Endothelial cell of umbilical vein (primary cell): ENCODE measurements around the gene PRRT4. TPM values are rescaled to one million over a fixed set of nuclear protein-coding genes. Genes with fewer than 3 reads are reported as not detected.

ENCODE experiments used
- BruUV-seq: library from RNA; stranded (reverse); fragments of 400-500 nt; replicated peaks from 2 replicates; lab custom pipeline; 2021; lab: Mats Ljungman, UMichigan
- CTCF ChIA-PET: fragments of 300-600, 350-600 bp; sonication (Branson Sonifier 250); formaldehyde crosslinking; loops from one replicate; lab custom pipeline; 2021; ENCODE audit warnings: antibody characterized with exemption, inconsistent platforms; lab: Charles Lee
- POLR2A ChIA-PET: fragments of 300-600, 350-600 bp; sonication (Branson Sonifier 250); formaldehyde crosslinking; loops from one replicate; lab custom pipeline; 2021; ENCODE audit warnings: antibody characterized with exemption, inconsistent platforms; lab: Charles Lee
- DNase-seq: peaks from one replicate; pipeline ENCODE4 v3.0.0-alpha.2; 2011; ENCODE audit warnings: low read depth, low spot score
- FAIRE-seq: peaks from 2 replicates; lab custom pipeline; 2011; peaks lifted over from hg19 to GRCh38; lab: Jason Lieb, UNC
- H2AFZ ChIP-seq: 2 replicates; pipeline ENCODE4 v1.6.0; 2012; ENCODE audit warnings: low read depth, low read length, control low read depth, inconsistent platforms
- H3K27ac ChIP-seq: 2 replicates; pipeline ENCODE4 v1.5.1; 2011; ENCODE audit warnings: low read depth, mild to moderate bottlenecking, control low read depth, low read length, moderate library complexity; ENCODE audit not compliant: insufficient read depth
- H3K27me3 ChIP-seq, 2 experiments: 2 replicates each; pipeline versions ENCODE4 v1.6.0 to v1.6.1; 2011; ENCODE audit warnings: low read length in 2 of 2, mixed read lengths in 1 of 2; ENCODE audit not compliant: control insufficient read depth in 2 of 2, insufficient read depth in 2 of 2
- H3K36me3 ChIP-seq, 2 experiments: 2 replicates in 1 of 2; 3 replicates in 1 of 2; pipeline ENCODE4 v1.5.1; 2011; ENCODE audit warnings: low read length in 2 of 2, mild to moderate bottlenecking in 1 of 2, moderate library complexity in 1 of 2; ENCODE audit not compliant: control insufficient read depth in 2 of 2, insufficient read depth in 2 of 2; ENCODE audit errors: extremely low read depth in 1 of 2
- H3K4me1 ChIP-seq: 3 replicates; pipeline ENCODE4 v1.5.1; 2011; ENCODE audit warnings: mild to moderate bottlenecking, low read length; ENCODE audit not compliant: control insufficient read depth, insufficient read depth; ENCODE audit errors: extremely low read depth
- H3K4me2 ChIP-seq: 2 replicates; pipeline ENCODE4 v1.6.1; 2011; ENCODE audit warnings: low read length, control low read depth, mixed read lengths; ENCODE audit not compliant: insufficient read depth
- H3K4me3 ChIP-seq, 3 experiments: fragments of 200-600 bp in 1 of 3; sonication (generic), shearing (Covaris generic) in 1 of 3; replicated peaks in 1 of 3; 2 replicates each; pipeline ENCODE4 v1.5.1; 2011 to 2016; ENCODE audit warnings: control low read depth in 3 of 3, low read length in 3 of 3, mild to moderate bottlenecking in 2 of 3, inconsistent platforms in 1 of 3, low read depth in 1 of 3, moderate library complexity in 1 of 3; ENCODE audit not compliant: insufficient read depth in 1 of 3
- H3K79me2 ChIP-seq: 2 replicates; pipeline ENCODE4 v1.6.0; 2012; ENCODE audit warnings: low read length, inconsistent platforms; ENCODE audit not compliant: control insufficient read depth, insufficient read depth
- H3K9ac ChIP-seq: replicated peaks from 2 replicates; pipeline ENCODE3; 2011; ENCODE audit warnings: low read length, control low read depth; ENCODE audit not compliant: insufficient read depth; ENCODE audit errors: extremely low read depth
- H3K9me1 ChIP-seq: replicated peaks from 3 replicates; pipeline ENCODE4 v1.6.0; 2011; ENCODE audit warnings: mild to moderate bottlenecking, low read length; ENCODE audit not compliant: control insufficient read depth, insufficient read depth; ENCODE audit errors: extremely low read depth
- H3K9me3 ChIP-seq: replicated peaks from 2 replicates; pipeline ENCODE4 v1.5.1; 2012; ENCODE audit warnings: low read length, inconsistent platforms; ENCODE audit not compliant: control insufficient read depth, insufficient read depth
- H4K20me1 ChIP-seq: replicated peaks from 2 replicates; pipeline ENCODE3; 2011; ENCODE audit warnings: mild to moderate bottlenecking, low read length; ENCODE audit not compliant: control insufficient read depth, insufficient read depth; ENCODE audit errors: extremely low read depth
- FOS ChIP-seq: IDR thresholded peaks from 2 replicates; pipeline ENCODE4 v1.6.1; 2011; ENCODE audit warnings: mild to moderate bottlenecking, low read length, moderate library complexity, borderline replicate concordance; ENCODE audit not compliant: insufficient read depth
- GATA2 ChIP-seq: IDR thresholded peaks from 2 replicates; pipeline ENCODE4 v1.7.0; 2011; ENCODE audit warnings: low read depth, mild to moderate bottlenecking, moderate library complexity, mixed read lengths, low read length; ENCODE audit not compliant: insufficient read length, insufficient read depth
- JUN ChIP-seq: IDR thresholded peaks from 2 replicates; pipeline ENCODE4 v1.6.1; 2011; ENCODE audit warnings: borderline replicate concordance, low read depth; ENCODE audit not compliant: insufficient read length, insufficient read depth
- MYC ChIP-seq: IDR thresholded peaks from one replicate; pipeline ENCODE4 v1.6.1; 2011; ENCODE audit warnings: mild to moderate bottlenecking, low read depth, low read length
- POLR2A ChIP-seq: IDR thresholded peaks from 2 replicates; pipeline ENCODE4 v1.6.1; 2012; ENCODE audit warnings: low read depth, mild to moderate bottlenecking, control low read depth, low read length
- POLR2AphosphoS5 ChIP-seq: IDR thresholded peaks from 2 replicates; pipeline ENCODE4 v1.6.1; 2012; ENCODE audit warnings: low read depth, mild to moderate bottlenecking, control low read depth, low read length, moderate library complexity; ENCODE audit not compliant: insufficient read depth
- dilution Hi-C: fragments of 300-500 bp; cut with MboI; formaldehyde crosslinking; loops from one replicate; pipeline ENCODE4 v1.15.0; 2019; ENCODE audit warnings: low sequenced_read_pairs; ENCODE audit not compliant: extremely low pct_ligation_motif_present
- intact Hi-C: fragments of 100-400 bp; cut with micrococcal nuclease; formaldehyde crosslinking; loops from one replicate; pipeline ENCODE4 v1.10.0; 2022
- polyA plus RNA-seq, 4 experiments: library from polyadenylated mRNA; depleted of rRNA in 3 of 4; stranded (reverse) in 3 of 4; unstranded in 1 of 4; fragments of >200 nt; gene quantifications; 2 replicates each; pipeline versions ENCODE4 v1.2.1 to v1.2.3, GENCODE V29; 2011 to 2012; ENCODE audit warnings: missing spikeins in 1 of 4
- total RNA-seq: library from RNA; stranded (reverse); gene quantifications from 2 replicates; pipeline ENCODE4 v1.2.3, GENCODE V29; 2021
- TF ChIP-seq, protein P1 (sequence below), 2 donors: IDR thresholded peaks; 1 replicate in 1 of 2; 2 replicates in 1 of 2; pipeline ENCODE4 v1.5.1; 2011; ENCODE audit warnings: low read length in 2 of 2, mild to moderate bottlenecking in 2 of 2, moderate library complexity in 2 of 2, control low read depth in 1 of 2, inconsistent platforms in 1 of 2, low read depth in 1 of 2; ENCODE audit not compliant: insufficient read depth in 1 of 2; ENCODE audit errors: extremely low read depth in 1 of 2
- TF ChIP-seq, protein P2 (sequence below): IDR thresholded peaks from 2 replicates; pipeline ENCODE4 v1.6.1; 2011; ENCODE audit not compliant: insufficient read depth, insufficient read length

PRRT4 gene
- total and polyA plus RNA-seq, 2 donors (not counting 3 experiments of a cell fraction or from before 2014, with no cell fraction given) = 0.03 TPM; not detected in 1

GRCh38 chr7:128395748-128396147 lies 34.3 kb upstream of the PRRT4 start:
- Histone ChIP-seq H3K9ac (no peak overlapping the region), H3K4me3 (no peak overlapping the region), H3K9me1 (no peaks in the 10 kb centered on the region), H3K9me3 (no peaks in the 10 kb centered on the region), H3K4me1 (no peaks in the 10 kb centered on the region), H3K36me3 (peaks cover 5 to 56% of the 10 kb centered on the region in 2 experiments), H2AFZ (no peak overlapping the region), H3K4me2 (no peak overlapping the region), H4K20me1 (no peaks in the 10 kb centered on the region), H3K27ac (no peak overlapping the region), H3K79me2 (no peaks in the 10 kb centered on the region), H3K27me3 (no peaks in the 10 kb centered on the region)
- TF ChIP-seq FOS (no peak), GATA2 (no peak), POLR2A (no peak), JUN (no peak)
- FAIRE-seq = no peak
- dilution Hi-C loops = no loop called here
- DNase-seq = no peak
- intact Hi-C loops = no loop called here
- POLR2A ChIA-PET = no interaction called here
- no TSS peak for BruUV-seq
- CTCF ChIA-PET = interaction anchor here (1.1 to 20.6 kb wide), 4 partner anchors 8 to 44 kb away, joined by 3 to 778 read pairs (median 38); partner anchors contain the start of gene RBM28

DNA sequence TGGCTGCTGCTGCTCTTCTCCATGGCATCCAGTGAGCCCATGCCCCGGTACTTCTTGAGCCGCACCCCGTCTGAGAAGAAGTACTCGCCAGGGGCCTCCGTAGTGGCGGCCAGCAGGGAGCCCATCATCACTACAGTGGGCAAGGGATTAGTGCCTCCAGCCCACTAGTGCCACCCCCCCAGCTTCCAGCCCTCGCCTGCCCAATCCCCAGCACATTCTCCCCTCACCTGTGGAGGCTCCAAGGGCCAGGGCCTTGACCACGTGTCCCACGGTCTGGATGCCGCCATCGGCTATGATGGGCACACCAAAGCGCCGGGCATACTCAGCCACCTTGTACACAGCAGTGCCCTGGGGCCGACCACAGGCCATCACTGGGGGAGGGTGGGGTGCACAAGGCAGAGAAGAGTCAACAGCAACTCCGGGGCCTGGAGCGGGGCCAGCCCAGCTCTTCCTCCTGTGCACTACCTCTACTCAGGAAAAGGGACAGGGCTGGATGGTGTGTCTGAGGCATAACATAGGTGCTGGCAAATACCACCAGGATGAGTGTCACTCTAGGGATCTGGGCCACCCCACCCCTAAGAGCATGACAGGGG lies 33.5 kb upstream of the PRRT4 start:
- Histone ChIP-seq H3K27ac (no peak overlapping the region), H3K9ac (no peak overlapping the region), H3K36me3 (peaks cover 5 to 48% of the 10 kb centered on the region in 2 experiments), H3K9me1 (no peaks in the 10 kb centered on the region), H3K4me3 (no peak overlapping the region), H4K20me1 (no peaks in the 10 kb centered on the region), H3K4me1 (no peaks in the 10 kb centered on the region), H3K9me3 (no peaks in the 10 kb centered on the region), H3K4me2 (no peak overlapping the region), H2AFZ (no peak overlapping the region), H3K79me2 (no peaks in the 10 kb centered on the region), H3K27me3 (no peaks in the 10 kb centered on the region)
- DNase-seq (no peak), FAIRE-seq (no peak)
- no TSS peak for BruUV-seq
- ChIA-PET POLR2A (no interaction called here), CTCF (interaction anchor here (1.2 to 20.6 kb wide), 2 partner anchors 12 to 44 kb away, joined by 3 to 778 read pairs; partner anchors contain the start of gene RBM28)
- TF ChIP-seq POLR2AphosphoS5 (no peak), FOS (no peak), GATA2 (no peak), POLR2A (no peak), JUN (no peak), MYC (no peak)
- TF ChIP-seq, protein P1, sequence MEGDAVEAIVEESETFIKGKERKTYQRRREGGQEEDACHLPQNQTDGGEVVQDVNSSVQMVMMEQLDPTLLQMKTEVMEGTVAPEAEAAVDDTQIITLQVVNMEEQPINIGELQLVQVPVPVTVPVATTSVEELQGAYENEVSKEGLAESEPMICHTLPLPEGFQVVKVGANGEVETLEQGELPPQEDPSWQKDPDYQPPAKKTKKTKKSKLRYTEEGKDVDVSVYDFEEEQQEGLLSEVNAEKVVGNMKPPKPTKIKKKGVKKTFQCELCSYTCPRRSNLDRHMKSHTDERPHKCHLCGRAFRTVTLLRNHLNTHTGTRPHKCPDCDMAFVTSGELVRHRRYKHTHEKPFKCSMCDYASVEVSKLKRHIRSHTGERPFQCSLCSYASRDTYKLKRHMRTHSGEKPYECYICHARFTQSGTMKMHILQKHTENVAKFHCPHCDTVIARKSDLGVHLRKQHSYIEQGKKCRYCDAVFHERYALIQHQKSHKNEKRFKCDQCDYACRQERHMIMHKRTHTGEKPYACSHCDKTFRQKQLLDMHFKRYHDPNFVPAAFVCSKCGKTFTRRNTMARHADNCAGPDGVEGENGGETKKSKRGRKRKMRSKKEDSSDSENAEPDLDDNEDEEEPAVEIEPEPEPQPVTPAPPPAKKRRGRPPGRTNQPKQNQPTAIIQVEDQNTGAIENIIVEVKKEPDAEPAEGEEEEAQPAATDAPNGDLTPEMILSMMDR (IDR thresholded peaks at IDR 0.05; ENCODE audit: extremely low read depth in 1 of 2, insufficient read depth in 1 of 2, low read depth in 1 of 2, low read length in 2 of 2) = no peak
- TF ChIP-seq, protein P2, sequence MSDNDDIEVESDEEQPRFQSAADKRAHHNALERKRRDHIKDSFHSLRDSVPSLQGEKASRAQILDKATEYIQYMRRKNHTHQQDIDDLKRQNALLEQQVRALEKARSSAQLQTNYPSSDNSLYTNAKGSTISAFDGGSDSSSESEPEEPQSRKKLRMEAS = no peak
- dilution Hi-C loops (no loop called here), intact Hi-C loops (no loop called here)
